ENCODE measurements around the gene ZBTB26. TPM values are rescaled to one million over a fixed set of nuclear protein-coding genes. Genes with fewer than 3 reads are reported as not detected.
A peak's percentile ranks its signal among the peaks of the same experiment; 100 is the strongest.

The ZBTB26 gene
- total and polyA plus RNA-seq, 8 donors = 1.5 to 5.3 (median 3.1) TPM

GRCh38 chr9:122955961-122956360 is 24.6 kb upstream of the ZBTB26 start:
- DNase-seq (no peak), ATAC-seq (no peak), FAIRE-seq (no peak)
- Histone ChIP-seq H3K4me1 (peaks cover 17 to 27% (median 20%) of the 10 kb centered on the region in 3 donors), H3K27me3 (no peaks in the 10 kb centered on the region), H3K27ac (peak overlapping the region in 1 of 4 donors; percentile 64), H3K4me3 (no peak overlapping the region), H3K9me3 (no peaks in the 10 kb centered on the region), H3K36me3 (no peaks in the 10 kb centered on the region)
- intact Hi-C loops (cut with DNase I) = no loop called here
- no peak for TF ChIP-seq CTCF (IDR thresholded peaks at IDR 0.05)

- Histone ChIP-seq H3K36me3 (no peaks in the 10 kb centered on the region), H3K4me3 (no peak overlapping the region), H3K4me1 (peaks cover 17 to 36% (median 20%) of the 10 kb centered on the region in 3 donors), H3K9me3 (no peaks in the 10 kb centered on the region), H3K27ac (peak overlapping the region in 2 of 4 donors; percentile 43 to 64), H3K27me3 (no peaks in the 10 kb centered on the region)
- intact Hi-C loops (cut with DNase I) = no loop called here
- TF ChIP-seq CTCF (IDR thresholded peaks at IDR 0.05) = no peak
- DNase-seq = no peak
- ATAC-seq = peak; percentile 57 to 87 (median 66)
- no peak for FAIRE-seq
These were observed 23.0 kb upstream of the ZBTB26 start for GRCh38 chr9:122954253-122954691.

GRCh38 chr9:122951056-122951455 is 19.7 kb upstream of the ZBTB26 start:
- intact Hi-C loops (cut with DNase I) = no loop called here
- Histone ChIP-seq H3K4me1 (peaks cover 24 to 56% (median 35%) of the 10 kb centered on the region in 3 donors), H3K27ac (no peak overlapping the region), H3K36me3 (no peaks in the 10 kb centered on the region), H3K4me3 (no peak overlapping the region), H3K9me3 (no peaks in the 10 kb centered on the region), H3K27me3 (no peaks in the 10 kb centered on the region)
- no peak for DNase-seq
- FAIRE-seq = no peak
- no peak for TF ChIP-seq CTCF (IDR thresholded peaks at IDR 0.05)
- ATAC-seq = no peak
- WGBS, 2 donors = 95 to 100% methylated on average over 1 of the region's 1 CpG

- ATAC-seq = no peak
- no peak for FAIRE-seq
These were observed 19.0 kb upstream of the ZBTB26 start for GRCh38 chr9:122950263-122950662.

More at GRCh38 chr9:122950263-122950662, 19.0 kb upstream of the ZBTB26 start:
- intact Hi-C loops (cut with DNase I) = no loop called here
- H3K36me3 ChIP-seq = no peaks in the 10 kb centered on the region
- no peaks in the 10 kb centered on the region for H3K9me3 ChIP-seq
- WGBS, 2 donors = 87% methylated on average over 3 of the region's 3 CpGs
- TF ChIP-seq CTCF (IDR thresholded peaks at IDR 0.05) = no peak
- peaks cover 25 to 55% (median 36%) of the 10 kb centered on the region in 3 donors for H3K4me1 ChIP-seq
- H3K4me3 ChIP-seq = no peak overlapping the region
- DNase-seq = no peak
- no peaks in the 10 kb centered on the region for H3K27me3 ChIP-seq
- H3K27ac ChIP-seq = no peak overlapping the region
